Measurements from ENCODE around the gene JOSD2. TPM values are rescaled to one million over a fixed set of nuclear protein-coding genes. Genes with fewer than 3 reads are reported as not detected.

Gene JOSD2
- total and polyA plus RNA-seq, 2 of the 4 experiments (the other 2 are of a cell fraction): 12.2 to 54.1 TPM

DNA sequence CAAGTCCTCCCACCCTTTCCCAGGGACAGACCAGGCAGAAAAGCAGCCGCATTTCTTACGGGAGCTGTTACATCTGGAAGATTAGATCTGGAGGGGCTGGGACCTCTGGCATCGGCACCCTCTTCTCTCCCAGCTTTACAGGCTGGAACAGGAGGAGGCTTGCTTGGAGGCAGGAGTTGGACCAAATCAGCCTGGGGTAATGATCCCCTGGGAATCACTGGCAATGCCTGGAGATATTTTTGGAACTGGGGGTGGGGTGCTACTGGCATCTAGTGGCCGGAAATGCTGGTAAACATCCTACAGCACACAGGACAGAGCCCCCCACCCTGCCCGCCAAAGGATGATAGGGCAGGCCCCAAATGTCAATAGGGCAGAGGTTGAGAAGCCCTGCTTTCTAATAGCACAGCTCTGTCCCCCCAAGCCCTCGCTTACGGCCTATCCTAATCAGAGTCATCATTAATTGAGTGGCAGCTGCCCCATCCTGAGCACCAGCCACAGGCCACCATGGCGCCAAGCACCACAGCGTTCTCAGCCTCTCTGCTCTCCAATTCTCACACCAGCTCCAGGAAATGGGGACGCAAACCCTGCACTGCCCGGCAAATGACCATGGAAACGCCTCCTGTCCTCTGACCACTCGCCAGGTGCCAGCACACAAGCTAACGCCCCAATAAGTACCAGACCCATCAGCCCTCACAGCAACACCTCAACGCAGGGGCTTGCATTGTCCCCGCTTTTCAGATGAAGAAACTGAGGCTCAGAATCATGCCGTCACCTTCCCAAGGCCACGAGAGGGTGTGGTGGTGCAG, 36.6 kb upstream of the JOSD2 start:
- no peak overlapping the region for H3K56ac ChIP-seq (ENCODE audit: extremely low read depth, insufficient read depth, low read length)
- H3K9me3 ChIP-seq (ENCODE audit: control insufficient read depth, insufficient read depth, low read length): no peaks in the 10 kb centered on the region
- in situ Hi-C loops (cut with MboI; ENCODE audit: low sequenced_read_pairs): no loop called here
- POLR2A ChIA-PET (ENCODE audit: unreplicated experiment): no interaction called here
- DNase-seq (no peak), ATAC-seq (ENCODE audit: low read depth) (no peak)
- H3K4me3 ChIP-seq (ENCODE audit: insufficient read depth, low read depth, low read length): no peak overlapping the region
- intact Hi-C loops (cut with micrococcal nuclease): no loop called here
- no peak overlapping the region for H2BK20ac ChIP-seq (ENCODE audit: low read depth, low read length)
- no peaks in the 10 kb centered on the region; the same call in 1 of the 2 replicates for H3K4me1 ChIP-seq (ENCODE audit: control insufficient read depth, insufficient read depth, low read length)
- no peak overlapping the region for H3K4ac ChIP-seq (ENCODE audit: low read depth, low read length)
- H3K14ac ChIP-seq (replicated peaks; ENCODE audit: low read depth, low read length): no peak overlapping the region
- H4K91ac ChIP-seq (ENCODE audit: insufficient read depth, low read depth, low read length): no peak overlapping the region
- H4K8ac ChIP-seq (ENCODE audit: low read depth in 2 of 2, low read length in 2 of 2): no peak overlapping the region
- no peaks in the 10 kb centered on the region for H3K79me1 ChIP-seq (ENCODE audit: low read depth in 1 of 2, low read length in 2 of 2)
- H2AK5ac ChIP-seq (ENCODE audit: low read depth, low read length): no peak overlapping the region
- no peak overlapping the region for H2BK5ac ChIP-seq (ENCODE audit: low read depth, low read length, poor library complexity, severe bottlenecking)
- H4K5ac ChIP-seq (ENCODE audit: low read depth, low read length): no peak overlapping the region
- H3K9me1 ChIP-seq (ENCODE audit: insufficient read depth, low read length): no peaks in the 10 kb centered on the region
- CTCF ChIA-PET: interaction anchor here (0.7 to 1.0 kb wide), 2 partner anchors 9 to 236 kb away, joined by 3 read pairs; no protein-coding TSS in a partner anchor
- no peak overlapping the region for H3K27ac ChIP-seq (ENCODE audit: insufficient read depth, low read length)
- H2BK15ac ChIP-seq (ENCODE audit: low read depth, low read length): no peak overlapping the region
- H3K23ac ChIP-seq (ENCODE audit: low read depth, low read length): no peak overlapping the region
- TF ChIP-seq RFX5 (IDR thresholded peaks at IDR 0.05; ENCODE audit: low read depth, low read length): no peak
- no peak for TF ChIP-seq BHLHE40 (IDR thresholded peaks at IDR 0.05; ENCODE audit: low read depth, low read length)
- no peak overlapping the region for H3K9ac ChIP-seq (ENCODE audit: low read depth, low read length)
- H2BK120ac ChIP-seq (ENCODE audit: low read depth, low read length): no peak overlapping the region
- H3K4me2 ChIP-seq (ENCODE audit: low read depth, low read length): no peak overlapping the region
- no peak overlapping the region for H2AFZ ChIP-seq (replicated peaks; ENCODE audit: low read length, poor library complexity)
- WGBS, 2 experiments (ENCODE audit: extremely low coverage in 2 of 2, insufficient read length in 1 of 2): 65% methylated on average over 4 of the region's 18 CpGs; no CpG with 5 or more reads in 1 of the 2 experiments
- no peak overlapping the region for H2AK9ac ChIP-seq (replicated peaks; ENCODE audit: low read depth, low read length, poor library complexity)
- H3K18ac ChIP-seq (ENCODE audit: low read depth, low read length): no peak overlapping the region
- no peaks in the 10 kb centered on the region for H4K20me1 ChIP-seq (ENCODE audit: insufficient read depth, low read length)
- H3K36me3 ChIP-seq (ENCODE audit: control insufficient read depth, insufficient read depth, low read length): no peaks in the 10 kb centered on the region
- BruUV-seq (replicated peaks): no TSS peak
- H3K27me3 ChIP-seq (ENCODE audit: control insufficient read depth, insufficient read depth, low read length): peaks cover 21% of the 10 kb centered on the region
- dilution Hi-C loops (cut with HindIII; ENCODE audit: low sequenced_read_pairs, unreplicated experiment): no loop called here

Measured in IMR-90 (cell line).